PC-9 (cell line): ENCODE results near the gene SUGCT. TPM values are rescaled to one million over a fixed set of nuclear protein-coding genes. Genes with fewer than 3 reads are reported as not detected.

Source experiments
- BruUV-seq: library from RNA; stranded (reverse); fragments of 400-500 nt; replicated peaks from 2 replicates; lab custom pipeline; 2021; lab: Mats Ljungman, UMichigan
- CTCF ChIA-PET: fragments of 300-600 bp; sonication (Branson Sonifier 250); formaldehyde crosslinking; loops from one replicate; lab custom pipeline; 2022; ENCODE audit warnings: antibody characterized with exemption; lab: Charles Lee
- POLR2A ChIA-PET: fragments of 300-600 bp; sonication (Branson Sonifier 250); formaldehyde crosslinking; loops from one replicate; lab custom pipeline; 2022; ENCODE audit warnings: antibody characterized with exemption; ENCODE audit not compliant: unreplicated experiment; lab: Charles Lee
- DNase-seq, 2 experiments: peaks; one replicate each; pipeline versions ENCODE4 v3.0.0 to v3.0.0-alpha.2; 2015 to 2022; ENCODE audit warnings: mixed read lengths in 1 of 2
- H2AFZ ChIP-seq: fragments of 200-600 bp; sonication (generic); 2 replicates; pipeline ENCODE4 v1.8.1; 2017; ENCODE audit warnings: antibody characterized with exemption
- H3F3A ChIP-seq: fragments of 200-600 bp; sonication (generic); 2 replicates; pipeline ENCODE4 v1.8.1; 2017; ENCODE audit warnings: antibody characterized with exemption, mild to moderate bottlenecking, low read depth; ENCODE audit not compliant: insufficient read depth
- H3K27ac ChIP-seq: fragments of 200-600 bp; sonication (generic); 2 replicates; pipeline ENCODE4 v1.6.1; 2016; ENCODE audit warnings: mixed run types
- H3K27me3 ChIP-seq: fragments of 200-600 bp; sonication (generic); 2 replicates; pipeline ENCODE4 v1.6.1; 2016; ENCODE audit warnings: low read depth, mixed run types; ENCODE audit not compliant: insufficient read depth
- H3K36me3 ChIP-seq: fragments of 200-600 bp; sonication (generic); 2 replicates; pipeline ENCODE4 v1.6.1; 2016; ENCODE audit warnings: low read depth, mixed run types
- H3K4me1 ChIP-seq: fragments of 200-600 bp; sonication (generic); replicated peaks from 2 replicates; pipeline ENCODE4 v1.6.1; 2016; ENCODE audit warnings: mixed run types; ENCODE audit not compliant: insufficient read depth
- H3K4me2 ChIP-seq: fragments of 200-600 bp; sonication (generic); 2 replicates; pipeline ENCODE4 v1.6.1; 2017; ENCODE audit warnings: mixed run types
- H3K4me3 ChIP-seq: fragments of 200-600 bp; sonication (generic); 2 replicates; pipeline ENCODE4 v1.6.1; 2016; ENCODE audit warnings: mixed run types
- H3K79me2 ChIP-seq: fragments of 200-600 bp; sonication (generic); 2 replicates; pipeline ENCODE4 v1.6.1; 2017; ENCODE audit warnings: low read depth, mixed run types
- H3K9me2 ChIP-seq: fragments of 200-600 bp; sonication (generic); 2 replicates; pipeline ENCODE4 v1.8.1; 2017; ENCODE audit warnings: mild to moderate bottlenecking; ENCODE audit not compliant: insufficient read depth
- H3K9me3 ChIP-seq: fragments of 200-600 bp; sonication (generic); 2 replicates; pipeline ENCODE4 v1.8.1; 2016; ENCODE audit warnings: low read depth; ENCODE audit not compliant: insufficient read depth
- H4K20me1 ChIP-seq: fragments of 200-600 bp; sonication (generic); 2 replicates; pipeline ENCODE4 v1.8.1; 2017; ENCODE audit not compliant: insufficient read depth
- EZH2 ChIP-seq: fragments of 200-600 bp; sonication (generic); IDR thresholded peaks from 2 replicates; pipeline ENCODE4 v1.8.0; 2017; ENCODE audit warnings: antibody characterized with exemption, low read depth
- intact Hi-C: fragments of 100-400 bp; cut with micrococcal nuclease; formaldehyde crosslinking; loops from one replicate; pipeline ENCODE4 v1.10.0; 2022; ENCODE audit not compliant: unreplicated experiment
- total RNA-seq: library from RNA; stranded (reverse); gene quantifications from 2 replicates; pipeline ENCODE4 v1.2.3, GENCODE V29; 2021
- TF ChIP-seq, protein P1 (sequence below): fragments of 200-600 bp; sonication (generic); conservative IDR thresholded peaks from 2 replicates; pipeline ENCODE4 v1.6.1; 2017; ENCODE audit warnings: mixed run types, antibody characterized with exemption, mild to moderate bottlenecking, moderate library complexity

Gene SUGCT
- total RNA-seq, 1 experiment from 2014 or later = 3.5 TPM

DNA sequence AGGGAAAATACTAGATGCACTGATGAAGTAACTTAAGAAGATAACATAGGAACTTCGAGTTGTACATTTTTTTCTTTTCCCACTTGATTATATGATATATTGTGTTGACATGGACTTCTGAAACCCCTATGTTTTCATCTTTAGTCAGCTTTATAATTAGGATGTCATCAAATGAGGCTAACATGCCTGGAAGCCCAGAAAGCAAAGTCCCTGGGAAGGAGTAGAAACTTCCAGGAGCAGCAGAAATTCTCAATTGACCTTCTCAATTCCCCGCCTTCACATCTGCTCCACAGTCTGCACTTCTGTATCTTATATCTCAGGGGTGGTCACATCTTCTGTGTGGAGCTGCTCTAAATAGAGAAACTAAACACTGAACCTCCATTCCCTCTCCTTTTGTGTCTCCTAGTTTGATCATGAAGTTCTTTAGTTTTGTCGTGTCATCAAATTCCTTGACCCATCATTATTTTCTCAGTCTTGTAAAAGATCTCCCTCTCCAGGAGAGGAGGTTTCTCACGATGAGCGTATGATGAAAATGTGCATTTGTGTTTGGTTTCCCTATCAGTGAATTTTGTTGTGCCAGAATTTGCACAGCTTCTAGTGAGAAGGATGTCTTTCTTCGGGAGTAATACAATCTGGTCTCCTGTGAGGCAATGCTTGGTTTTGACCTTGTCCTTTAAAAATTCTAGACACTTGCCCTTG, 303.3 kb downstream of the SUGCT start:
- POLR2A ChIA-PET = no interaction called here
- no peaks in the 10 kb centered on the region for H4K20me1 ChIP-seq
- H3K9me2 ChIP-seq = no peaks in the 10 kb centered on the region
- TSS peak; percentile 45 for BruUV-seq
- TF ChIP-seq EZH2 = no peak
- TF ChIP-seq, protein P1, sequence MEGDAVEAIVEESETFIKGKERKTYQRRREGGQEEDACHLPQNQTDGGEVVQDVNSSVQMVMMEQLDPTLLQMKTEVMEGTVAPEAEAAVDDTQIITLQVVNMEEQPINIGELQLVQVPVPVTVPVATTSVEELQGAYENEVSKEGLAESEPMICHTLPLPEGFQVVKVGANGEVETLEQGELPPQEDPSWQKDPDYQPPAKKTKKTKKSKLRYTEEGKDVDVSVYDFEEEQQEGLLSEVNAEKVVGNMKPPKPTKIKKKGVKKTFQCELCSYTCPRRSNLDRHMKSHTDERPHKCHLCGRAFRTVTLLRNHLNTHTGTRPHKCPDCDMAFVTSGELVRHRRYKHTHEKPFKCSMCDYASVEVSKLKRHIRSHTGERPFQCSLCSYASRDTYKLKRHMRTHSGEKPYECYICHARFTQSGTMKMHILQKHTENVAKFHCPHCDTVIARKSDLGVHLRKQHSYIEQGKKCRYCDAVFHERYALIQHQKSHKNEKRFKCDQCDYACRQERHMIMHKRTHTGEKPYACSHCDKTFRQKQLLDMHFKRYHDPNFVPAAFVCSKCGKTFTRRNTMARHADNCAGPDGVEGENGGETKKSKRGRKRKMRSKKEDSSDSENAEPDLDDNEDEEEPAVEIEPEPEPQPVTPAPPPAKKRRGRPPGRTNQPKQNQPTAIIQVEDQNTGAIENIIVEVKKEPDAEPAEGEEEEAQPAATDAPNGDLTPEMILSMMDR = no peak
- no peaks in the 10 kb centered on the region for H3K79me2 ChIP-seq
- no peaks in the 10 kb centered on the region for H3K27me3 ChIP-seq
- H3K27ac ChIP-seq = peak overlapping the region; percentile 6; the same call in 1 of the 2 replicates
- no peaks in the 10 kb centered on the region; the same call in 1 of the 2 replicates for H3K36me3 ChIP-seq
- peaks cover 11% of the 10 kb centered on the region; the same call in 1 of the 2 replicates for H3K4me1 ChIP-seq
- peak overlapping the region; percentile 64 for H2AFZ ChIP-seq
- no peak overlapping the region for H3K4me3 ChIP-seq
- CTCF ChIA-PET = no interaction called here
- H3K9me3 ChIP-seq = peaks cover 19% of the 10 kb centered on the region
- DNase-seq = no peak
- no peaks in the 10 kb centered on the region for H3F3A ChIP-seq
- intact Hi-C loops = loop anchor here (1.0 to 10.0 kb wide), 2 partner anchors 477 to 1267 kb away; partner anchors contain the start of gene INHBA
- no peak overlapping the region for H3K4me2 ChIP-seq

DNA sequence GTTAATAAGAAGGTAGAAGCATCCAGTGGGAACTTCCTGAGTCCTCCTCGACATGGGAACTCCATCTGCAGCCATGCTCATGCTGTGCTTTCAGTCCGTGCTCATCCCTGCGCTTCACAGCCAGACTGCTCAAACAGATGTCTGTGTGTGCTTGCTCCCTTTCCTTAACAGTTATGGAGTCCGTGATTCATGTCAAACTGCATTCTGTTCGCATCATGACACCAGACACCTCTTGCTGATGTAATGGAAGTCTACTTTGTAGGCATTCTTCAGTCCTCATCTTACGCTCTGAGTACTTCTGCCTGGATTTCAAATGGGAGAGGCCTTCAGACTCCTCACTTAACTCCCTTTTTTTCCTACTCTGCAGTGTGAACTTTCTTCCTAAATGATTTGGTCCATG, 304.9 kb downstream of the SUGCT start:
- no peaks in the 10 kb centered on the region for H4K20me1 ChIP-seq
- H3K79me2 ChIP-seq = no peaks in the 10 kb centered on the region
- peaks cover 11% of the 10 kb centered on the region; the same call in 1 of the 2 replicates for H3K4me1 ChIP-seq
- no peak overlapping the region for H3K4me3 ChIP-seq
- H3K9me2 ChIP-seq = no peaks in the 10 kb centered on the region
- no peak for DNase-seq
- no peaks in the 10 kb centered on the region; the same call in 1 of the 2 replicates for H3K36me3 ChIP-seq
- no peak for TF ChIP-seq EZH2
- TF ChIP-seq, protein P1 = no peak
- no TSS peak for BruUV-seq
- H3K4me2 ChIP-seq = no peak overlapping the region
- no peak overlapping the region for H2AFZ ChIP-seq
- ChIA-PET CTCF (no interaction called here), POLR2A (no interaction called here)
- peaks cover 19% of the 10 kb centered on the region for H3K9me3 ChIP-seq
- H3K27ac ChIP-seq = no peak overlapping the region
- H3K27me3 ChIP-seq = no peaks in the 10 kb centered on the region
- intact Hi-C loops = loop anchor here (10.0 kb wide), 1 partner anchor 1265 kb away; the partner anchor contains the start of gene INHBA
- no peaks in the 10 kb centered on the region for H3F3A ChIP-seq

DNA sequence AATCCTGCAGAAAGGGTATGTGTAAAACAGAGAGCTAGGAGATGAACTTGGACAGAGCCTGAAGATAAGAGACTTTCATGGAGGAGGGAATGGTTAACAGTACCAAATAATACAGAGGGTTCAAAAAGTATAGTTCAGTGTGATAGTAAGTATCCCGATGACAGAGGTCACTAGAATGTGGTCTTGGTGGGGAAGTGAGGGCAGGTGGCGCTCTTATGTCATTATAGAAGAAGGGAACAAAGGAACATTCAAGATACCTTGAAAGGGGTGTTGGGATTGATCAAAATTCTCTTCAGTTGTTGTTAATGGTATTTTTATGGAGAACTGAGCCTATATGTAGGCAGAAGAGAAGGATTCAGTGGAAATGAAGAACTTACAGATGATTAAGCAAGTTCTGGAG, 312.5 kb downstream of the SUGCT start:
- peaks cover 5% of the 10 kb centered on the region; the same call in 1 of the 2 replicates for H3K9me3 ChIP-seq
- H3K27ac ChIP-seq = no peak overlapping the region
- POLR2A ChIA-PET = no interaction called here
- DNase-seq = no peak
- H3K27me3 ChIP-seq = no peaks in the 10 kb centered on the region
- H3K4me2 ChIP-seq = no peak overlapping the region
- H3K4me3 ChIP-seq = no peak overlapping the region
- no peaks in the 10 kb centered on the region for H3K79me2 ChIP-seq
- TF ChIP-seq, protein P1 = 0 out of 2 replicates have a peak, but pooled peaks have one; percentile 27
- TF ChIP-seq EZH2 = no peak
- CTCF ChIA-PET = no interaction called here
- H4K20me1 ChIP-seq = no peaks in the 10 kb centered on the region
- H2AFZ ChIP-seq = no peak overlapping the region
- no peaks in the 10 kb centered on the region for H3F3A ChIP-seq
- H3K36me3 ChIP-seq = no peaks in the 10 kb centered on the region
- no peaks in the 10 kb centered on the region for H3K9me2 ChIP-seq
- H3K4me1 ChIP-seq = no peaks in the 10 kb centered on the region
- no TSS peak for BruUV-seq
- intact Hi-C loops = no loop called here
